HUDEP-2 (cell line): ENCODE data around the gene ABHD12.
"Not testable (repeated sequence)": the region's sequence is repeated elsewhere in the genome, so short reads cannot be mapped to it uniquely, and the experiment has no call there.

Experiments used
- DNase-seq, 76 experiments: peaks; one replicate each; lab custom pipeline; 2025; ENCODE audit not compliant: unreplicated experiment in 76 of 76; lab: John Stamatoyannopoulos, UW

ABHD12 gene

DNA sequence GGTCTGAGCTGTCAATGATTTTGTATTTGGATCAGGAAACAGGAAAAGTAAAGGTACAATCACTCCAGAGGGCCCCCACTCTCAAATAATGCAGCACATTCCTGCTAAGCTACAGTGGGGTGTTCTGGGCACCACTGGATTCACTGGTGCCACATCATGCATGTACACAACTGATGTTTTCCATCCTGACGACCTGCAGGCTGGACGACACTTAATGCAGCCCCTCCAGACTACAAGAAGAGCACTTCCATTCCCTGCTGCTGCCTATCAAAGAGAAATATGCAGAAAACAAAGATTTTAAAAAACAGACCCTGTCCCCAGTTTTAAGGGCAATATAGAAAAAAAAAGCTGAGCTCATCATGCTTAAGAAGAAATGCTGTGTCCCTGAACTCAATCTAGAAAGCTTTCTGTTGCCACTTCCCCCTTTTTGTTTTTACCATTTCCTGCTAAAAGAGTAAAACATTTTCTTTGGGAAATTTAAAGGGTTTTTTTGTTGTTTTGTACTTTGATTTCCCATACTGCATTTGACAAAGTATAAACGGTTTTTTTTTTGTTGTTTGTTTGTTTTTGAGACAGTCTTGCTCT lies 35.5 kb downstream of the ABHD12 start:
- DNase-seq = no peak

DNA sequence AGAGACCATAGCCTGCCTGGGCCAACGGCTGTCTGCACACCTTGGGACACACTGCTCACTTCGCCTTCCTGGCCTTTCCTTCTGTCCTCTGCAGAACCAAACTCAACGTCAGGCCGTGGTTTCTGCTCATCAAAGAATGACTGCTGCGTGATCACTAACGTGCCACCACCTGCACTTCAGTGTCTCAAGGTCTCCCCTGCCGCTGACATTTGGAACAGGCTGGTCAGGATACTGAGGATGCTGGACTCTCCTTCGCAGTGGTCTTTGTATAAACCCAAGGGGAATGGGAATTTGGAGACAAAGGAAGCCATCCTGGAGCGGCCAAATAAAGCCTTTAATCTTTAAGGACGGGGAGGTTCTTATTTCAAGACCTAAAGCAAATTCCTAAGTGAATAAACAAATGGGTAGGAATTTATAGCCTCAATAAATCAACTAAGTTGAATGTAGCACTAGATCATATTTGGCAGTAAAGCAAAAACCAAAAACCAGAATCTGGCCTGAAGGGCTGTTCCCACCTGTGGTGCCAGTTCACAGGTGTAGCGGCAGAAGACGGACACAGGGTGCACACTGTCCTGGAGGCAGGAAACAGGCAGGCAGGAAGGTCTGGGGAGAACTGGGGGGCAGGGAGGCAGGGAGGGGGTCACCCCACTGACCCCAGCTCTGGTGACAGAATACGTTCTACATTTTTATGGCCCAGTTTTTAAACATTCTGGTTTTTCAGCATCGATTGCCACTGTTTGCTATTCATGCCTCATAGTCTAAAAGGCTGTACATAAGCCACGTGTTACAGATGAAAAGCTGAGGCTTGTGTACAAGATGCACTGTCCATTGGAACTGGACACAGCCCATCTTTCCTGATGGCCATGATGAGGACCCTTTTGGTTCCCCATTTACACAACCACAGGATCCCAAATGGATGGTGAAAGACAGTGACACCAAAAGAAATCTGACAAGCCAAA lies 36.6 kb downstream of the ABHD12 start:
- DNase-seq = no peak

DNA sequence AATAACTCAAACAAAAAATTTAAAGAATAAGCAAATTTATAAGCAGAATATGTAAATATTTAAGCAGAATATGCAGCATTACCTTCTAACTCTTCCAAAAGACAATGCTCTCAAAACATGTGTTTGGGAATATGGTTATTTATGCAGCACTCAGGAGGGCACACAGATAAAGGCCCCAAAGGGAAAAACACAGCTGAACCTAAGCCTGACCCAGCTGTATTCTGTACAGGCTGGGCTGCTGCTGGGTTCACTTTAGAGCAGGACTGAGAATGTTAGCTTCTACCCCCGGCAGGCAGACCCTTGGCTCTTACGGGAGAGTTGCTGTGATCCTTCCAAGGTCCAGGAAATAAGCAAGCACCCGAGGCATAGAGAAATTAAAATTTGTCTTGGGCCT lies 37.3 kb downstream of the ABHD12 start:
- no peak for DNase-seq

DNA sequence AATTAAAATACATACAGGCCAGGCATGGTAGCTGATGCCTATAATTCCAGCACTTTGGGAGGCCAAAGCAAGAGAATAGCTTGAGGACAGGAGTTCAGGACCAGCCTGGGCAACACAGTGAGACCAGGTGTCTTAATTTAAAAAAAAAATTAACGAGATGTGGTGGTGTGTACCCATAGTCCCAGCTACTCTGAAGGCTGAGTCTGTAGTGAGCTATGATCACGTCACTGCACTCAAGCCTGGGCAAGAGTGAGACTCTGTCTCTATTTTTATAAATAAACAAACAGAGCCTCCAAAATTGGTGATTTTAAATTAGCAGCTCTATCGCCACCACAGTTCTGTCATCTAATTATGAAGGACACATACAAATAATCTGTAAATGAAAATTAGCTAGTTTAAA lies 37.9 kb downstream of the ABHD12 start:
- no peak for DNase-seq

DNA sequence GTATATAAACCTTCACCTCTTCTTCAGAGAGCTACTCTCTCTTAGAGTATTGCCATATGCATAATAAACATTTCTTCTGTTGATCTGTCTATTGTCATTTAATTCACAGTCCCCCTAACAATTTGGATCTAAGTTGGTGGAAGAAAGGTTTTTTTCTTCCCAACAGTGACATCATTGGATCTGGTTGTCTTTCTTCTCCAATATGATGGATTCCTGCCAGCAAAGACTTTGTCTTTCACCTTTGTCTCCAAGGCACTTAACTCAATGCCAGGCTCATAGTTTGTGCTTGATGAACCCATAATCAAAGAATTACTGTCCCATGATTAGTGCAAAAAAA lies 39.6 kb downstream of the ABHD12 start:
- no peak for DNase-seq

DNA sequence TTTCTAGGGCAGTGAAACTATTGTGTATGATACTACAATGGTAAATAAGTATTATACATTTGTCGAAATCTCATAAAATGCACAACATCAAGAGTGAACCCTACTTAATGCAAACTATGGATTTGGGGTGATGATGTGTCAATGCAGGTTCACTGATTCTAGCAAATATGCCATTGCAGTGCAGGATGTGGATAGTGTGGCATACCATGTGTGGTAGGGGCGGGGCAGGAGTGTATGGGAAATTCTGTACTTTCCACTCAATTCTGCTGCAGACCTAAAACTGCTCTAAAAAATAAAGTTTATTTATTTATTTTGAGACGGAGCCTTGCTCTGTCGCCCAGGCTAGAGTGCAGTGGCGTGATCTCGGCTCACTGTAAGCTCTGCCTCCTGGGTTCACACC lies 44.3 kb downstream of the ABHD12 start:
- DNase-seq = no peak

DNA sequence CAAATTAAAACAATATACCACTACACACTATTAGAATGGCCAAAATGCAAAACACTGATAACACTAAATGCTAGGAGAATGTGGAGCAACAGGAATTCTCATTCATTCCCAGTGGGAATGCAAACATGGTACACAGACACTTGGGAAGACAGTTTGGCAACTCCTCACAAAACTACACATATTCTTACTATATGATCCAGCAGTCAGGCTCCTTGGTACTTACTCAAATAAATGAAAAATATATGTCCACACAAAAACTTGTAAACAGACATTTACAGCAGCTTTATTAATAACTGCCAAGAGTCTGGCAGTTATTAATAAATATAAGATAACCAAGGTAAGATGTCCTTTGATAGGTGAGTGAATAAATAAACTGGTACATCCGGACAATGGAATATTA lies 44.9 kb downstream of the ABHD12 start:
- no peak for DNase-seq

DNA sequence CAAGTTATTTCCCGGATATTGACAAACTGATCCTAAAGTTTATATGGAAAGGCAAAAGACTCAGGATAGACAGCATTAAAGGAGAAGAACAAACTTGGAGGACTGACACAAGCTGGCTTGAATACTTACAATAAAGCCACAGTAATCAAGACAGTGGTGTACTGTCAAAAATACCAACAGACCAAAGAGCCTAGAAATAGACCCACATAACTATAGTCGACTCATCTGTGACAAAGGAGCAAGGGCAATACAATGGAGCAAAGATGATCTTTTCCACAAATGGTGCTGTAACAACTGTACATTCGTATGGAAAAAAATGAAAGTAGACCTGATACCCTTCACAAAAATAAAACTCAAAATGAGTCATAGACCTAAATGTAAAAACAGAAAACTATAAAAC lies 46.0 kb downstream of the ABHD12 start:
- no peak for DNase-seq

DNA sequence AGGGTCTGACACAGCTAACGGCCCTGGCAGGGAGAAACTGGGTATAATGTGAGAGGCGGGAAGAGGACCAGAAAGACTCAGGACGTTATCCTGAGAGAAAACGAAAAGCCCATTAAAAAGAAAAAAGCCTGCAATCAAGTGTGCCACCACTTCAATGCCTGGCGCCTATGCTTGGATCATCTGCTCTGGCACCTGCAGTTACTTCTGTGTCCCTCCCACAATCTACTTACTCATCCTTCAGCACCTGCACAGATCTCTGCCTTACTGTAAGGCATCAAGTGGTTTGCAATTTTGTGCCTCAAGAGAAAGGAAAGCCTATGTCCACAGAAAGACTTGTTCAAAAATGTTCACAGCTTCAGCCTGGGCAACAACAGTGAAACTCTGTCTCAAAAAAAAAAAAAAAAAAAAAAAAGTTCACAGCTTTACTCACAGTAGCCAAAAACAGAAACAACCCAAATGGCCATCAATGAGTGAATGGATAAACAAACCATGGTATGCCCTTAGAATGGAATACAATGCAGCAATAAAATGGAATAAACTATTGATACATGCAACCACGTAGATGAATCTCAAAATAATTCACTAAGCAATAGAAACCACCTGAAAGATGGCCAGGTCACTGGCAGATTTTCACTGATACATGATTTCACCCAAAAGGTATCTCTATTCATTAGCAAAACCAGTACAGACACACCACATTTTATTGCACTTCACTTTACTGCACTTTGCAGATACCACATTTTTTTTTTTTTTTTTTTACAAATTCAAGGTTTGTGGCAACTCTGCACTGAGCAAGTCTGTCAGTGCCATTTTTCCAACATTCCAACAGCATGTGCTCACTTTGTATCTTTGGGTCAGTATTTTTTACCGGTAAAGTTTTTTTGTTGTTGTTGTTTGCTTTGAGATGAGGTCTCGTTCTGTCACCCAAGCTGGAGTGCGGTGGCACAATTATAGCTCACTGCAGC lies 48.6 kb downstream of the ABHD12 start:
- DNase-seq = no peak

DNA sequence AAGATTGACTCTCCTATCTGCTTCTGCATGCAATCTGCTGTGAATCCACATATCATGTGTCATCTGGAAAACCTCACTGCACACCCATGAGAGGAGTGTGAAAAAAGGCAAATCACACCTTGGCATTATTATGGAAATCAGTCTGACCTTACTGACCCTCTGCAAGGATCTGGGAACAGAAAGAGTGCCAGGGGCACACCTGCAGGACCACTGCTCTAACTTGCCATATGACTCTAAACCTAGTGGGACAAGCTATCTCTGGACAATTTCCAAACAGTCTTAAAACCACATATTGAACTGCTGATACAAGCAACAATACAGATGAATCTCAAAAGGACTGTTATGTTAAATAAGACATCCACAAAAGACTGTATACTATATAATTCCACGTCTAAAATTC lies 50.3 kb downstream of the ABHD12 start:
- no peak for DNase-seq

DNA sequence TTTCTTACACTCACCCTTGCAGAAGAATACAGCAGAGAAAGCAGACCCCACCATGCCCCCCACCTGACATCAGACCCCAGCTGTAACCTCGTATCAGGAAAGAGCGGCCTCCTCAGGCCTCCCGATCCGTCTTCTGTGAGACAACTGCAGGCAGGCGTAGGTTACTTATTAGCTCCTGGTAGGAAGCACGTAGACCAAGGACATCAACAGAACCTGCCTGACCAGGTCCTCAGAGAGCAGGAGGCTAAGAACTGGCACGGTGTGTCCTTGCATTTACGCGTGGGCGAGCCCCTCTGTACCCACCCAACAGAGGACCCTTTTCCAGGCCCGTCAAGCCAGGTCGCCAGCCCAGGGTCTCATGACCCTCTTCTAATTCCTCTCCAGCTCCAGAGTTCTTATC lies 51.0 kb downstream of the ABHD12 start:
- DNase-seq = no peak

DNA sequence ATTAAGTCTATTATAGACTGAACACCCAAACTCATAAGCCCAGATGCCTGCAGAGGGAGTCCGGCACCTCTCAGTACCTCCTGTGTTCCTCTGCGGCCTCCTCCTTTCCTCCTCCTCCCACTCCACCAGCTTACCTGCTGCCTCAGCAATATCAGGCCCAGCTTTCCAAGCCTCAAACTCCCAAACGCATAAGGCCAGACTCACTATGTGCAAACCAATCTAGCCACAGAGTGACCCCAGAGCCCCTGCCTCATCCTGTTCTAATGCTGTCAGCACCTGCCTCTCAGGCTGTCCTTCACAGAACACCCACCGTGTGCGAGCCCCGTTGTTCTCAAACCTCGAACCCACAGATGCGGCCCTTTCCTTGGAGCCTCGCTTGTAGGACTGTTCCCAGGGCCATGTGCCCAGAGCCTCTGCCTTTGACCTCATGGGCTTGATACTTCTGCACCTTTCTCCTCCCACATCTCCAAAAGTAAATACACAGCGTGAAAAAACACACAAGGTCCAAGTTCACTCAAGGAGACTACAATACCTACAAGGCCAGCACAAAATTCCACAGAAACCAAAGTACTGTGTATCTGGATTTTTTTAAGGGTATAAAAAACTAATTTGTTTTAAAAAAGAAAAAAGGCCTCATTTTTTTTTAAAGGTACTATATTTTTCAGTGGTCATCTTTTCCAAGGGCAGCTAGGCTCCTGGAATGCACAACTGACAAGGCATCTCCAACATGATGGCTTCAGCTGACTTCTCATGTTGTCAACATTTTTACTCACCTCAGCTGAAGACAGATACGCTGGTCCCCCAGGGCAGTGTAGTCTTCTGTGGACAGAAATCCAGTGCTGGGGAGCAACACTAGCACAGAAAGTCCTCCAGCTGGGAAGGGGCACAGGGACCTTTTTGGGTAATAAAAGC lies 52.3 kb downstream of the ABHD12 start:
- DNase-seq = no peak

DNA sequence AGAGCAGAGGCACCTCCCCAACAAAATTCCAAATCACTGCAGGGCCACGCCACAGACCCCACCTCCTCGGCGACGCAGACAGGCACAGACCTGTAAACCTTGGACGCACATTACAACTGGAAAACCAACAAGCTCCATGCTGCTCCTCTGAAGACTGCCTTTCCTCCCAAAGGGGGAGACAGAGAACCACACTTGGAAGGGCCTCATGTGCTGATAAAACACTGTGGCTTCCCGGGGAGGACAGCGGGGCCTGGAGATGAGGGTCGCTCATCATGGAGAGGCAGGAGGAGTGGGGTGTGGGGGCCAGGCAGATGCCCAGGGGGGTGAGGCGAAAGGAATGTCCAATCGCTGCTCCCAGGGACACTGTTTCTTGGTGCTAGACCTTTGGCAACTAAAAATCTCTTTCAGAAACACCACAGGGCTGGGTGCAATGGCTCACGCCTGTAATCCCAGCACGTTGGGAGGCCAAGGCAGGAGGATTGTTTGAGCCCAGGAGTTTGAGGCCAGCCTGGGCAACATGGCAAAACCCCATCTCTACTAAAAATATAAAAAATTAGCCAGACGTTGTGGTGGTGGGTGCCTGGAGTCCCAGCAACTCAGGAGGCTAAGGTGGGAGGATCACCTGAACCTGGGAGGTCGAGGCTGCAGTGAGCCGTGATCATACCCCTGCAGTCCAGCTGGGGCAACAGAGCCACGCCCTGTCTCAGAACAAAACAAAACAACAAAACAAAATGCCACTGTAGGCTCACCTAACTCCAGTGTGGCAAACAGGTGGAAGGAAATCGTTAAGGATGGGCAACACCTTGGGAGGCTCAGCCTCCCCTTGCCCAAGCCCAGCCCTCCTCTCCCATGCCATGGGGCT lies 53.8 kb downstream of the ABHD12 start:
- DNase-seq = peak in 8 of 76 experiments; percentile 1 to 29 (median 7)

DNA sequence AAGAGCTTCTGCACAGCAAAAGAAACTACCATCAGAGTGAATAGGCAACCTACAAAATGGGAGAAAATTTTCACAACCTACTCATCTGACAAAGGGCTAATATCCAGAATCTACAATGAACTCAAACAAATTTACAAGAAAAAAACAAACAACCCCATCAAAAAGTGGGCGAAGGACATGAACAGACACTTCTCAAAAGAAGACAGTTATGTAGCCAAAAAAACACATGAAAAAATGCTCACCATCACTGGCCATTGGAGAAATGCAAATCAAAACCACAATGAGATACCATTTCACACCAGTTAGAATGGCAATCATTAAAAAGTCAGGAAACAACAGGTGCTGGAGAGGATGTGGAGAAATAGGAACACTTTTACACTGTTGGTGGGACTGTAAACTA lies 55.7 kb downstream of the ABHD12 start:
- DNase-seq = not testable (repeated sequence)

DNA sequence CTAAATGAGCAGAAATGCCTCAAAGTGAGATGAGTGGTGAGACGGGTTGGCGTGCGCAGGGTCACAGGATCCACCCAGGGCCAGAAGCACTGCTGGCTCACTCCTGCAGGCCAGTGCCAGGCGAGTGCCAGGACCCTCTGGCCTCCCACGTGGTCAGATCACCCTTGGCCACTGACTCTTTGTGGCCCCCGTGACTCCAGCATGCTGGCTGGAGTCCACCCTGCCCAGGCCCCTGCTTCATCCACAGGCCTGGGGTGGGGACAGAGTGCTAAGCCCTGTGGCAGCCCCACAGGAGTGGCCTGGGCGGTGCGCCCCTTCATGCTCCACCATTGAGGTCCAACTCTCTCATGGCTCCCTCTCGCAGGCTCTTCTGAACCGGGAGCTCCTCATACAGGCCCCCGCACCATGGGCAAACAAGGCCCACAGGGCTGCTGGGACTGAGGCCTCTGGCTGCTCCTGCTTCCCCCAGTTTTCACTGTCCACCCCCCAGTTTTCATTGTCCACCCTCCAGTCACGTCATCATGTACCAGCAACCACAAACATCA lies 61.6 kb downstream of the ABHD12 start:
- DNase-seq = no peak

DNA sequence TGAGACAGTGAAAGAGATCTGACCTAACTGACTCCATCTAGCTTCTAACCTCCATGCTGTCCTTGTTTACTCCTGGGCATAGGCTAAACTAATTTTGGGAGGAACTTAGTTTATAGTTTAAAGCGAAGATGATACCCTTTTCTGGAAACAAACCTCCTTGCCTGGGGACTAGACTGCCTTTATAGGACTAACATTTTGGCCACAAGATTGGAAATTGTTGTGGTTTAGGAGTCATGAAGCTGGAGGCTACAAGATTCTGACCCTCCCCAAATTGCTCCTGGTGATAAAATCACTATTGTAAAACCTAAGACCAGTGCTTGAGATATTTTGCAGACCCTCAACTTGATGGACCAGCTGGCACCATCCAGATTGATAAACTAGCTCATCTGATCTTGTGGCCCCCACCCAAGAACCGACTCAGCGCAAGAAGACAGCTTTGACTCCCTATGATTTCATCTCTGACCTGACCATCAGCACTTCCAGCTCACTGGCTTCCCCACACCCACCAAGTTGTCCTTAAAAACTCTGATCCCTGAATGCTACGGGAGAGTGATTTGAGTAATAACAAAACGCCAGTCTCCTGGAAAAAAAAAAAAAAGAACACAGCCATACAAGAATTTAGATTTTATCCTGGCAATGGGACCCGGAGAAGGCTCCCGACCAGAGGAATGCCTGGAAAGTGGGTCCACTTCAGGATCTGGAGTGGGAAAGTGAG lies 63.0 kb downstream of the ABHD12 start:
- DNase-seq = no peak

DNA sequence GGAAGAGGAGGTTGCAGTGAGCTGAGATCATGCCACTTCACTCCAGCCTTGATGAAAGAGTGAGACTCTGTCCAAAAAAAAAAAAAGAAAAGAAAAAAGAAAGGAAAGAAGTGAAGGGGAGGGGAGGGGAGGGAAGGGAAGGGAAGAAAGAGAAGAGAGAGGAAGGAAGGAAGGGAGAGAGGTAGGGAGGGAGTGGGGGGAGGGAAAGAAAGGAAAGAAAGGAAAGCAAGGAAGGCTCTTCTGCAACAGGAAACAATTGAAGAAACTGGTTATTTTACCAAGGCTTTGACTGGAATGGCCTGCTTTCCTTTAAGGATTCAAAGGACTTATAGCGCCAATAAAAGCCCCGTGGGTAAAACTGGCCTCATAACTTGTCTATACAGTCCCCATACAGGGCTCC lies 64.6 kb downstream of the ABHD12 start:
- no peak for DNase-seq

DNA sequence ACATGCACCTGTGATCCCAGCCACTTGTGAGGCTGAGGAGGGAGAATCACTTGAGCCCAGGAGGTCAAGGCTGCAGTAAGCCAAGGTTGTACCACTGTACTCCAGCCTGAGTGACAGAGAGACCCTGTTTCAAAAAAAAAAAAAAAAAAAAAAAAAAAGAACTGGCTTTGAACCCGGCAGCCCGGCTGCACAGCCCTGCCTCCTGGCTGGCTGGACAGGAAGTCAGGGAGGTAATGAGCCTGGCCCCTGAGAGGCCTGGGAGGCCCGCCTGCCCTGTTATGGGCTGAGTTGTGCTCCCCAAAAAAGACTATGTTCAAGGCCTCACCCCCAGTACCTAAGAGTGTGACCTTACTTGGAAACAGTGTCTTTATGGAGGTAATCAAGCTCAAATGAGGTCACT lies 65.6 kb downstream of the ABHD12 start:
- DNase-seq = no peak
